Endothelial cell of umbilical vein (primary cell): ENCODE measurements around the gene RCAN3. TPM values are rescaled to one million over a fixed set of nuclear protein-coding genes. Genes with fewer than 3 reads are reported as not detected.

Experiments
- BruUV-seq: library from RNA; stranded (reverse); fragments of 400-500 nt; replicated peaks from 2 replicates; lab custom pipeline; 2021; lab: Mats Ljungman, UMichigan
- CTCF ChIA-PET: fragments of 300-600, 350-600 bp; sonication (Branson Sonifier 250); formaldehyde crosslinking; loops from one replicate; lab custom pipeline; 2021; ENCODE audit warnings: antibody characterized with exemption, inconsistent platforms; lab: Charles Lee
- POLR2A ChIA-PET: fragments of 300-600, 350-600 bp; sonication (Branson Sonifier 250); formaldehyde crosslinking; loops from one replicate; lab custom pipeline; 2021; ENCODE audit warnings: antibody characterized with exemption, inconsistent platforms; lab: Charles Lee
- DNase-seq: peaks from one replicate; pipeline ENCODE4 v3.0.0-alpha.2; 2011; ENCODE audit warnings: low read depth, low spot score
- FAIRE-seq: peaks from 2 replicates; lab custom pipeline; 2011; peaks lifted over from hg19 to GRCh38; lab: Jason Lieb, UNC
- H2AFZ ChIP-seq: 2 replicates; pipeline ENCODE4 v1.6.0; 2012; ENCODE audit warnings: low read depth, low read length, control low read depth, inconsistent platforms
- H3K27ac ChIP-seq: 2 replicates; pipeline ENCODE4 v1.5.1; 2011; ENCODE audit warnings: low read depth, mild to moderate bottlenecking, control low read depth, low read length, moderate library complexity; ENCODE audit not compliant: insufficient read depth
- H3K27me3 ChIP-seq, 2 experiments: 2 replicates each; pipeline versions ENCODE4 v1.6.0 to v1.6.1; 2011; ENCODE audit warnings: low read length in 2 of 2, mixed read lengths in 1 of 2; ENCODE audit not compliant: control insufficient read depth in 2 of 2, insufficient read depth in 2 of 2
- H3K36me3 ChIP-seq, 2 experiments: 2 replicates in 1 of 2; 3 replicates in 1 of 2; pipeline ENCODE4 v1.5.1; 2011; ENCODE audit warnings: low read length in 2 of 2, mild to moderate bottlenecking in 1 of 2, moderate library complexity in 1 of 2; ENCODE audit not compliant: control insufficient read depth in 2 of 2, insufficient read depth in 2 of 2; ENCODE audit errors: extremely low read depth in 1 of 2
- H3K4me1 ChIP-seq: 3 replicates; pipeline ENCODE4 v1.5.1; 2011; ENCODE audit warnings: mild to moderate bottlenecking, low read length; ENCODE audit not compliant: control insufficient read depth, insufficient read depth; ENCODE audit errors: extremely low read depth
- H3K4me2 ChIP-seq: 2 replicates; pipeline ENCODE4 v1.6.1; 2011; ENCODE audit warnings: low read length, control low read depth, mixed read lengths; ENCODE audit not compliant: insufficient read depth
- H3K4me3 ChIP-seq, 3 experiments: fragments of 200-600 bp in 1 of 3; sonication (generic), shearing (Covaris generic) in 1 of 3; replicated peaks in 1 of 3; 2 replicates each; pipeline ENCODE4 v1.5.1; 2011 to 2016; ENCODE audit warnings: control low read depth in 3 of 3, low read length in 3 of 3, mild to moderate bottlenecking in 2 of 3, inconsistent platforms in 1 of 3, low read depth in 1 of 3, moderate library complexity in 1 of 3; ENCODE audit not compliant: insufficient read depth in 1 of 3
- H3K79me2 ChIP-seq: 2 replicates; pipeline ENCODE4 v1.6.0; 2012; ENCODE audit warnings: low read length, inconsistent platforms; ENCODE audit not compliant: control insufficient read depth, insufficient read depth
- H3K9ac ChIP-seq: replicated peaks from 2 replicates; pipeline ENCODE3; 2011; ENCODE audit warnings: low read length, control low read depth; ENCODE audit not compliant: insufficient read depth; ENCODE audit errors: extremely low read depth
- H3K9me1 ChIP-seq: replicated peaks from 3 replicates; pipeline ENCODE4 v1.6.0; 2011; ENCODE audit warnings: mild to moderate bottlenecking, low read length; ENCODE audit not compliant: control insufficient read depth, insufficient read depth; ENCODE audit errors: extremely low read depth
- H3K9me3 ChIP-seq: replicated peaks from 2 replicates; pipeline ENCODE4 v1.5.1; 2012; ENCODE audit warnings: low read length, inconsistent platforms; ENCODE audit not compliant: control insufficient read depth, insufficient read depth
- H4K20me1 ChIP-seq: replicated peaks from 2 replicates; pipeline ENCODE3; 2011; ENCODE audit warnings: mild to moderate bottlenecking, low read length; ENCODE audit not compliant: control insufficient read depth, insufficient read depth; ENCODE audit errors: extremely low read depth
- EZH2 ChIP-seq: IDR thresholded peaks from 2 replicates; pipeline ENCODE4 v1.6.1; 2012; ENCODE audit warnings: borderline replicate concordance, low read depth, mild to moderate bottlenecking, moderate library complexity, low read length, inconsistent platforms; ENCODE audit not compliant: severe bottlenecking
- FOS ChIP-seq: IDR thresholded peaks from 2 replicates; pipeline ENCODE4 v1.6.1; 2011; ENCODE audit warnings: mild to moderate bottlenecking, low read length, moderate library complexity, borderline replicate concordance; ENCODE audit not compliant: insufficient read depth
- GATA2 ChIP-seq: IDR thresholded peaks from 2 replicates; pipeline ENCODE4 v1.7.0; 2011; ENCODE audit warnings: low read depth, mild to moderate bottlenecking, moderate library complexity, mixed read lengths, low read length; ENCODE audit not compliant: insufficient read length, insufficient read depth
- JUN ChIP-seq: IDR thresholded peaks from 2 replicates; pipeline ENCODE4 v1.6.1; 2011; ENCODE audit warnings: borderline replicate concordance, low read depth; ENCODE audit not compliant: insufficient read length, insufficient read depth
- MYC ChIP-seq: IDR thresholded peaks from one replicate; pipeline ENCODE4 v1.6.1; 2011; ENCODE audit warnings: mild to moderate bottlenecking, low read depth, low read length
- POLR2A ChIP-seq: IDR thresholded peaks from 2 replicates; pipeline ENCODE4 v1.6.1; 2012; ENCODE audit warnings: low read depth, mild to moderate bottlenecking, control low read depth, low read length
- POLR2AphosphoS5 ChIP-seq: IDR thresholded peaks from 2 replicates; pipeline ENCODE4 v1.6.1; 2012; ENCODE audit warnings: low read depth, mild to moderate bottlenecking, control low read depth, low read length, moderate library complexity; ENCODE audit not compliant: insufficient read depth
- dilution Hi-C: fragments of 300-500 bp; cut with MboI; formaldehyde crosslinking; loops from one replicate; pipeline ENCODE4 v1.15.0; 2019; ENCODE audit warnings: low sequenced_read_pairs; ENCODE audit not compliant: extremely low pct_ligation_motif_present
- intact Hi-C: fragments of 100-400 bp; cut with micrococcal nuclease; formaldehyde crosslinking; loops from one replicate; pipeline ENCODE4 v1.10.0; 2022
- polyA plus RNA-seq, 4 experiments: library from polyadenylated mRNA; depleted of rRNA in 3 of 4; stranded (reverse) in 3 of 4; unstranded in 1 of 4; fragments of >200 nt; gene quantifications; 2 replicates each; pipeline versions ENCODE4 v1.2.1 to v1.2.3, GENCODE V29; 2011 to 2012; ENCODE audit warnings: missing spikeins in 1 of 4
- total RNA-seq: library from RNA; stranded (reverse); gene quantifications from 2 replicates; pipeline ENCODE4 v1.2.3, GENCODE V29; 2021
- TF ChIP-seq, protein P1 (sequence below), 2 donors: IDR thresholded peaks; 1 replicate in 1 of 2; 2 replicates in 1 of 2; pipeline ENCODE4 v1.5.1; 2011; ENCODE audit warnings: low read length in 2 of 2, mild to moderate bottlenecking in 2 of 2, moderate library complexity in 2 of 2, control low read depth in 1 of 2, inconsistent platforms in 1 of 2, low read depth in 1 of 2; ENCODE audit not compliant: insufficient read depth in 1 of 2; ENCODE audit errors: extremely low read depth in 1 of 2
- TF ChIP-seq, protein P2 (sequence below): IDR thresholded peaks from 2 replicates; pipeline ENCODE4 v1.6.1; 2011; ENCODE audit not compliant: insufficient read depth, insufficient read length

Gene RCAN3
- total and polyA plus RNA-seq, 2 donors (not counting 3 experiments of a cell fraction or from before 2014, with no cell fraction given) = 0.99 to 5.1 TPM

DNA sequence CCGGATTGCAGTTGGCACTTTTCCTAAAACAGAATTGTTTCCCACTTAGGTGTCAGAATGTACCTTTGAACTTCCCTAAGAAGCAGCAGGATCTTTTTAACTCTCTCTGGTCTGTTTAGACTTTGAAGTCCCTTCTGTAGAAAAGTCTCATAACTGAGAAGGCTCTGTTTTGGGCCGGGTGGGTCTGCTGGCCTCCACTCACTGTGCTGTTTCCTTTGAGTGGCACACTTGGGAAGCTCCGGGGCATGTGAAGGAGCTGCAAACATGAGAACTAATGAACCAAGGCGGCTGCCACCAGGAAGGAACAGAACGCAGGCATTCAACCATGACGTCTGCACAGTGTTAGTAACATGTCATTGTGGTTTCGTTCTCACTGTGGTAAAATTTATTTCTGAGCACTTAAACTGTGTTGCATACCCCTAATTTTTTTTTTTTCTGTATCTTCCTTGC is 33.8 kb downstream of the RCAN3 start:
- no peak for DNase-seq
- CTCF ChIA-PET = interaction anchor here (1.2 to 2.2 kb wide), 2 partner anchors 10 to 337 kb away, joined by 6 to 7 read pairs; no protein-coding TSS in a partner anchor
- Histone ChIP-seq H4K20me1 (no peaks in the 10 kb centered on the region), H3K4me1 (peaks cover 3% of the 10 kb centered on the region), H3K4me3 (no peak overlapping the region), H3K9ac (no peak overlapping the region), H3K36me3 (no peaks in the 10 kb centered on the region), H3K9me1 (no peaks in the 10 kb centered on the region), H3K27me3 (no peaks in the 10 kb centered on the region), H3K9me3 (no peaks in the 10 kb centered on the region), H3K4me2 (no peak overlapping the region), H2AFZ (no peak overlapping the region), H3K27ac (no peak overlapping the region), H3K79me2 (no peaks in the 10 kb centered on the region)
- intact Hi-C loops = no loop called here
- TF ChIP-seq, protein P1, sequence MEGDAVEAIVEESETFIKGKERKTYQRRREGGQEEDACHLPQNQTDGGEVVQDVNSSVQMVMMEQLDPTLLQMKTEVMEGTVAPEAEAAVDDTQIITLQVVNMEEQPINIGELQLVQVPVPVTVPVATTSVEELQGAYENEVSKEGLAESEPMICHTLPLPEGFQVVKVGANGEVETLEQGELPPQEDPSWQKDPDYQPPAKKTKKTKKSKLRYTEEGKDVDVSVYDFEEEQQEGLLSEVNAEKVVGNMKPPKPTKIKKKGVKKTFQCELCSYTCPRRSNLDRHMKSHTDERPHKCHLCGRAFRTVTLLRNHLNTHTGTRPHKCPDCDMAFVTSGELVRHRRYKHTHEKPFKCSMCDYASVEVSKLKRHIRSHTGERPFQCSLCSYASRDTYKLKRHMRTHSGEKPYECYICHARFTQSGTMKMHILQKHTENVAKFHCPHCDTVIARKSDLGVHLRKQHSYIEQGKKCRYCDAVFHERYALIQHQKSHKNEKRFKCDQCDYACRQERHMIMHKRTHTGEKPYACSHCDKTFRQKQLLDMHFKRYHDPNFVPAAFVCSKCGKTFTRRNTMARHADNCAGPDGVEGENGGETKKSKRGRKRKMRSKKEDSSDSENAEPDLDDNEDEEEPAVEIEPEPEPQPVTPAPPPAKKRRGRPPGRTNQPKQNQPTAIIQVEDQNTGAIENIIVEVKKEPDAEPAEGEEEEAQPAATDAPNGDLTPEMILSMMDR (IDR thresholded peaks at IDR 0.05; ENCODE audit: extremely low read depth in 1 of 2, insufficient read depth in 1 of 2, low read depth in 1 of 2, low read length in 2 of 2) = no peak
- TF ChIP-seq, protein P2, sequence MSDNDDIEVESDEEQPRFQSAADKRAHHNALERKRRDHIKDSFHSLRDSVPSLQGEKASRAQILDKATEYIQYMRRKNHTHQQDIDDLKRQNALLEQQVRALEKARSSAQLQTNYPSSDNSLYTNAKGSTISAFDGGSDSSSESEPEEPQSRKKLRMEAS = no peak
- TF ChIP-seq JUN (no peak), EZH2 (no peak), GATA2 (no peak), POLR2A (no peak), MYC (no peak), POLR2AphosphoS5 (no peak), FOS (no peak)
- dilution Hi-C loops = no loop called here
- POLR2A ChIA-PET = no interaction called here
- no peak for FAIRE-seq
- BruUV-seq = no TSS peak
